Activated T-cell treated with anti-CD3 and anti-CD28 coated beads, Interleukin-2, amount 50 U/mL, for 24 hours (primary cell): Measurements from ENCODE around the gene USP37.

Source experiments
- DNase-seq: peaks from one replicate; pipeline ENCODE4 v3.0.0-alpha.2; 2020
- H3K27ac Mint-ChIP-seq: 2 replicates; pipeline ENCODE4 v1.8.0; 2020; ENCODE audit warnings: mild to moderate bottlenecking, mixed read lengths
- H3K27me3 Mint-ChIP-seq: 2 replicates; pipeline ENCODE4 v1.8.0; 2020; ENCODE audit warnings: mixed read lengths
- H3K36me3 Mint-ChIP-seq: 2 replicates; pipeline ENCODE4 v1.8.0; 2020; ENCODE audit warnings: low read depth, mixed read lengths
- H3K4me1 Mint-ChIP-seq: 2 replicates; pipeline ENCODE4 v1.8.0; 2020; ENCODE audit warnings: low read depth, mixed read lengths
- H3K4me3 Mint-ChIP-seq: 2 replicates; pipeline ENCODE4 v1.8.0; 2020; ENCODE audit warnings: mild to moderate bottlenecking, moderate library complexity, mixed read lengths
- H3K9me3 Mint-ChIP-seq: 2 replicates; pipeline ENCODE4 v1.8.0; 2020; ENCODE audit warnings: mixed read lengths

USP37 gene

GRCh38 chr2:218400930-218401881 is 166.9 kb downstream of the USP37 start:
- peak overlapping the region; percentile 33 for H3K27ac Mint-ChIP-seq
- no peaks in the 10 kb centered on the region for H3K9me3 Mint-ChIP-seq

More at GRCh38 chr2:218400930-218401881, 166.9 kb downstream of the USP37 start:
- peak; percentile 42 for DNase-seq
- Mint-ChIP-seq H3K4me1 (peaks cover 67% of the 10 kb centered on the region), H3K27me3 (peaks cover 16% of the 10 kb centered on the region), H3K36me3 (peaks cover 42% of the 10 kb centered on the region), H3K4me3 (peak overlapping the region; percentile 92)
